Type B pancreatic cell (in vitro differentiated cells): ENCODE results near the gene GALM. TPM values are rescaled to one million over a fixed set of nuclear protein-coding genes. Genes with fewer than 3 reads are reported as not detected.
"Not testable (repeated sequence)": the region's sequence is repeated elsewhere in the genome, so short reads cannot be mapped to it uniquely, and the experiment has no call there.

Experiments
- DNase-seq: peaks from one replicate; pipeline ENCODE4 v3.0.0; 2021; ENCODE audit warnings: mixed read lengths; ENCODE audit not compliant: unreplicated experiment; ENCODE audit errors: extremely low spot score
- H3K27ac Mint-ChIP-seq: 2 replicates; pipeline ENCODE4 v1.8.0; 2021; ENCODE audit warnings: mild to moderate bottlenecking, mixed read lengths
- H3K27me3 Mint-ChIP-seq: 2 replicates; pipeline ENCODE4 v1.8.0; 2021; ENCODE audit warnings: mixed read lengths
- H3K36me3 Mint-ChIP-seq: 2 replicates; pipeline ENCODE4 v1.8.0; 2021; ENCODE audit warnings: mixed read lengths
- H3K4me1 Mint-ChIP-seq: one replicate; pipeline ENCODE4 v1.8.0; 2021; ENCODE audit warnings: mixed read lengths; ENCODE audit not compliant: unreplicated experiment
- H3K4me3 Mint-ChIP-seq: 2 replicates; pipeline ENCODE4 v1.8.0; 2021; ENCODE audit warnings: mild to moderate bottlenecking, mixed read lengths
- H3K9me3 Mint-ChIP-seq: 2 replicates; pipeline ENCODE4 v1.8.0; 2021; ENCODE audit warnings: mixed read lengths
- total RNA-seq: library from RNA; stranded (reverse); gene quantifications from 2 replicates; pipeline ENCODE4 v1.2.1, GENCODE V29; 2021; ENCODE audit warnings: low replicate concordance
- TF ChIP-seq, protein P1 (sequence below): fragments of 200-600 bp; sonication (generic); conservative IDR thresholded peaks from 2 replicates; pipeline ENCODE4 v1.5.0; 2021; ENCODE audit warnings: antibody characterized with exemption, mild to moderate bottlenecking

The GALM gene
- total RNA-seq, 1 donor from 2014 or later: 16.1 TPM

- Mint-ChIP-seq H3K27me3 (no peaks in the 10 kb centered on the region), H3K9me3 (no peaks in the 10 kb centered on the region), H3K36me3 (no peaks in the 10 kb centered on the region), H3K4me3 (no peak overlapping the region), H3K27ac (no peak overlapping the region), H3K4me1 (peaks cover 5% of the 10 kb centered on the region)
- TF ChIP-seq, protein P1, sequence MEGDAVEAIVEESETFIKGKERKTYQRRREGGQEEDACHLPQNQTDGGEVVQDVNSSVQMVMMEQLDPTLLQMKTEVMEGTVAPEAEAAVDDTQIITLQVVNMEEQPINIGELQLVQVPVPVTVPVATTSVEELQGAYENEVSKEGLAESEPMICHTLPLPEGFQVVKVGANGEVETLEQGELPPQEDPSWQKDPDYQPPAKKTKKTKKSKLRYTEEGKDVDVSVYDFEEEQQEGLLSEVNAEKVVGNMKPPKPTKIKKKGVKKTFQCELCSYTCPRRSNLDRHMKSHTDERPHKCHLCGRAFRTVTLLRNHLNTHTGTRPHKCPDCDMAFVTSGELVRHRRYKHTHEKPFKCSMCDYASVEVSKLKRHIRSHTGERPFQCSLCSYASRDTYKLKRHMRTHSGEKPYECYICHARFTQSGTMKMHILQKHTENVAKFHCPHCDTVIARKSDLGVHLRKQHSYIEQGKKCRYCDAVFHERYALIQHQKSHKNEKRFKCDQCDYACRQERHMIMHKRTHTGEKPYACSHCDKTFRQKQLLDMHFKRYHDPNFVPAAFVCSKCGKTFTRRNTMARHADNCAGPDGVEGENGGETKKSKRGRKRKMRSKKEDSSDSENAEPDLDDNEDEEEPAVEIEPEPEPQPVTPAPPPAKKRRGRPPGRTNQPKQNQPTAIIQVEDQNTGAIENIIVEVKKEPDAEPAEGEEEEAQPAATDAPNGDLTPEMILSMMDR: no peak
- no peak for DNase-seq
Observed at GRCh38 chr2:38633895-38634294, 32.0 kb upstream of the GALM start.

GRCh38 chr2:38634684-38635083 lies 31.2 kb upstream of the GALM start:
- Mint-ChIP-seq H3K36me3 (no peaks in the 10 kb centered on the region), H3K4me1 (peaks cover 5% of the 10 kb centered on the region), H3K9me3 (no peaks in the 10 kb centered on the region), H3K4me3 (no peak overlapping the region), H3K27ac (no peak overlapping the region), H3K27me3 (no peaks in the 10 kb centered on the region)
- TF ChIP-seq, protein P1: no peak
- DNase-seq: no peak

- TF ChIP-seq, protein P1: no peak
- Mint-ChIP-seq H3K4me3 (no peak overlapping the region), H3K4me1 (peaks cover 5% of the 10 kb centered on the region), H3K27me3 (no peaks in the 10 kb centered on the region), H3K9me3 (no peaks in the 10 kb centered on the region), H3K27ac (no peak overlapping the region), H3K36me3 (no peaks in the 10 kb centered on the region)
- no peak for DNase-seq
Observed at GRCh38 chr2:38635139-38635538, 30.8 kb upstream of the GALM start.

- H3K4me3 Mint-ChIP-seq: no peak overlapping the region
- H3K9me3 Mint-ChIP-seq: no peaks in the 10 kb centered on the region
- H3K4me1 Mint-ChIP-seq: peaks cover 5% of the 10 kb centered on the region
- H3K27ac Mint-ChIP-seq: no peak overlapping the region
- DNase-seq: no peak
- TF ChIP-seq, protein P1: no peak
- no peaks in the 10 kb centered on the region for H3K36me3 Mint-ChIP-seq
- H3K27me3 Mint-ChIP-seq: no peaks in the 10 kb centered on the region
Observed at GRCh38 chr2:38636069-38636468, 29.8 kb upstream of the GALM start.

DNA sequence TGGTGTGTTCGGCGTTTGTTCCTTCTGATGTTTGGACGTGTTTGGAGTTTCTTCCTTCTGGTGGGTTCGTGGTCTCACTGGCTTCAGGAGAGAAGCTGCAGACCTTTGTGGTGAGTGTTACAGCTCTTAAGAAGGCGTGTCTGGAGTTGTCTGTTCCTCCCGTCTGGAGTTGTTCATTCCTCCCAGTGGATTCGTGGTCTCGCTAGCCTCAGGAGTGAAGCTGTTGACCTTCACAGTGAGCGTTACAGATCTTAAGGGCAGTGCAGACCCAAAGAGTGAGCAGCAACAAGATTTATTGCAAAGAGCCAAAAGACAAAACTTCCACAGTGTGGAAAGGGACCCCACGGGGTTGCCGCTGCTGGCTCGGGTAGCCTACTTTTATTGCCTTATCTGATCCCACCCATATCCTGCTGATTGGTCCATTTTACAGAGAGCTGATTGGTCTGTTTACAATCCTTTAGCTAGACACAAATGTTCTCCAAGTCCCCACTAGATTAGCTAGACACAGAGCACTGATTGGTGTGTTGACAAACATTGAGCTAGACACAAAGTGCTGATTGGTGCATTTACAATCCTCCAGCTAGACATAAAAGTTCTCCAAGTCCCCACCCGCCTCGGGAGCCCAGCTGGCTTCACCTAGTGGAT lies 23.4 kb upstream of the GALM start:
- not testable (repeated sequence) for H3K4me1 Mint-ChIP-seq, H3K27me3 Mint-ChIP-seq, H3K4me3 Mint-ChIP-seq, DNase-seq, H3K36me3 Mint-ChIP-seq, H3K27ac Mint-ChIP-seq, H3K9me3 Mint-ChIP-seq

GRCh38 chr2:38643021-38643671 lies 22.8 kb upstream of the GALM start:
- peaks cover 4% of the 10 kb centered on the region for H3K36me3 Mint-ChIP-seq
- peaks cover 4% of the 10 kb centered on the region for H3K9me3 Mint-ChIP-seq
- H3K4me3 Mint-ChIP-seq: no peak overlapping the region

GRCh38 chr2:38643683-38644511 lies 22.0 kb upstream of the GALM start:
- H3K27me3 Mint-ChIP-seq, DNase-seq, H3K36me3 Mint-ChIP-seq, H3K27ac Mint-ChIP-seq, H3K4me3 Mint-ChIP-seq, H3K9me3 Mint-ChIP-seq, H3K4me1 Mint-ChIP-seq: not testable (repeated sequence)

More at GRCh38 chr2:38643021-38643671, 22.8 kb upstream of the GALM start:
- Mint-ChIP-seq H3K27ac (no peak overlapping the region), H3K4me1 (no peaks in the 10 kb centered on the region), H3K27me3 (no peaks in the 10 kb centered on the region)
- TF ChIP-seq, protein P1: no peak
- DNase-seq: no peak
